GM19193 (cell line): ENCODE measurements around the gene MACROD2.

Experiments
- POLR2A ChIP-seq: IDR thresholded peaks from 4 replicates; pipeline ENCODE4 v1.6.1; 2011; ENCODE audit not compliant: insufficient read depth, insufficient read length; ENCODE audit errors: extremely low read depth

MACROD2 gene

GRCh38 chr20:15951658-15952057 lies 1956.3 kb downstream of the MACROD2 start:
- no peak for TF ChIP-seq POLR2A

GRCh38 chr20:15958142-15958541 lies 1962.8 kb downstream of the MACROD2 start:
- no peak for TF ChIP-seq POLR2A

GRCh38 chr20:15965165-15965564 lies 1969.8 kb downstream of the MACROD2 start:
- TF ChIP-seq POLR2A, result no peak

GRCh38 chr20:15967334-15967733 lies 1972.0 kb downstream of the MACROD2 start:
- TF ChIP-seq POLR2A, result no peak

- TF ChIP-seq POLR2A, result no peak
Measured at GRCh38 chr20:15976047-15976736, 1980.9 kb downstream of the MACROD2 start.

- no peak for TF ChIP-seq POLR2A
Measured at GRCh38 chr20:15977026-15977425, 1981.7 kb downstream of the MACROD2 start.

- no peak for TF ChIP-seq POLR2A
Measured at GRCh38 chr20:15977758-15978157, 1982.4 kb downstream of the MACROD2 start.

- TF ChIP-seq POLR2A, result no peak
Measured at GRCh38 chr20:15986690-15987089, 1991.4 kb downstream of the MACROD2 start.

GRCh38 chr20:15991279-15991678 lies 1996.0 kb downstream of the MACROD2 start:
- no peak for TF ChIP-seq POLR2A

GRCh38 chr20:15992564-15992963 lies 1997.2 kb downstream of the MACROD2 start:
- no peak for TF ChIP-seq POLR2A

GRCh38 chr20:16000112-16000511 lies 2004.8 kb downstream of the MACROD2 start:
- TF ChIP-seq POLR2A, result no peak

- no peak for TF ChIP-seq POLR2A
Measured at GRCh38 chr20:16001286-16001685, 2006.0 kb downstream of the MACROD2 start.

GRCh38 chr20:16003310-16003709 lies 2008.0 kb downstream of the MACROD2 start:
- TF ChIP-seq POLR2A, result no peak

GRCh38 chr20:16004108-16004854 lies 2009.0 kb downstream of the MACROD2 start:
- TF ChIP-seq POLR2A, result no peak

GRCh38 chr20:16005021-16005914 lies 2010.0 kb downstream of the MACROD2 start:
- no peak for TF ChIP-seq POLR2A

- TF ChIP-seq POLR2A, result no peak
Measured at GRCh38 chr20:16005915-16006493, 2010.7 kb downstream of the MACROD2 start.

GRCh38 chr20:16007164-16007563 lies 2011.8 kb downstream of the MACROD2 start:
- no peak for TF ChIP-seq POLR2A
